ENCODE measurements around the gene RGS6.

- no peak for TF ChIP-seq CTCF (IDR thresholded peaks at IDR 0.05; ENCODE audit: low read depth, low read length, missing input control)
- no peak for TF ChIP-seq REST (IDR thresholded peaks at IDR 0.05)
- TF ChIP-seq TAF1 (conservative IDR thresholded peaks at IDR 0.05): no peak
- no peak for TF ChIP-seq MAX (IDR thresholded peaks at IDR 0.05)
Observed at GRCh38 chr14:72419226-72419775, 487.1 kb downstream of the RGS6 start.
